Dedifferentiated amniotic fluid mesenchymal stem cell (primary cell): Measurements from ENCODE around the gene ATP9B.

Experiments used
- DNase-seq: peaks from one replicate; pipeline ENCODE4 v3.0.0-alpha.2; 2016; ENCODE audit errors: extremely low spot score

The ATP9B gene

DNA sequence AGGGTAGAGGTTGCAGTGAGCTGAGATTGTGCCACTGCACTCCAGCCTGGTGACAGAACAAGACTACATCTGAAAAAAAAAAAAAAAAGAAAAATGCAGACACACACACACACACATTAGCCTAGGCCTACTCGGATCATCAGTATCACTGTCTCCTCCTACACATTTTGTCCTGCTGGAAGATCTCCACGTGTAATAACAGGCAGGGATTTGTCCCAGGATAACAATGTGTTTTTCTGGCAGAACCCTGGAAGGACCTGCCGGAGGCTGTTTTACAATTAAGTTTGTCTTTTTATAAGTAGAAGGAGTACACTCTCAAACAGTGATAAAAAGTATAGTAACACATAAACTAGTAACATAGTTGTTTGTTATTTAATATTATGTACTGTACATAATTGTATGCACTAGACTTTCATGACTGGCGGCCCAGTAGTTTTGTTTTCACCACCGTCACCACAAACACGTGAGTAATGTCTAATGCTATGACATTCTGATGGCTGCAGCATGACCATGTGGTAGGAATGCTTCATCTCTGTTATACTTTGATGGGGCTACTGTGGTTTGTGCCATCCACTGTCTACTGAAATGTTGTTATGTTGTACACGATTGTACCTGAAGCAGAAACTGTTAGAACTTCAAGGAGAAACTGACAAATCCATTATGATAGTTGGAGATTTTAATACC lies 130.6 kb downstream of the ATP9B start:
- no peak for DNase-seq

GRCh38 chr18:79200546-79201268 lies 131.5 kb downstream of the ATP9B start:
- no peak for DNase-seq

- DNase-seq, result no peak
Observed at GRCh38 chr18:79203017-79203605, 133.9 kb downstream of the ATP9B start.

- no peak for DNase-seq
Observed at GRCh38 chr18:79204889-79205807, 136.0 kb downstream of the ATP9B start.

- no peak for DNase-seq
Observed at GRCh38 chr18:79206444-79206843, 137.2 kb downstream of the ATP9B start.

DNA sequence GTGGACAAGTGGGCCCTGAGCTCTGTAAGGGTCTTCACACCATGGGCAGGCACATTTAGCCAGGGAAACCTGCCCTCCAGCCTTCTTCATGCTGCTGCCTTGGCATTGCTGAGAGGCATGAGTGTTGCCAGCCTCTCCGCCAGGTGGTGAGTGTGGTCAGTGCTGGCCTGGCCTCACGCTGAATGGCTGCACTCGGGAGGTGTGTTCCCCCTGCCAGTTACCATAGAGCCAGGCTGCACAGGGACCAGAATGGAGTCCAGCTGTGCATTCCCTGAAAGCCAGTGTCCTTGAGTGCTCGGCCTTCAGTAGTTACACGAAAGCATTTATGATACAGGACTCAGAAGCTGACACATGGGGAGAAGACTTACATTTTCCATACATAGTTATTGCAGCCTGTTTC lies 139.7 kb downstream of the ATP9B start:
- no peak for DNase-seq

DNA sequence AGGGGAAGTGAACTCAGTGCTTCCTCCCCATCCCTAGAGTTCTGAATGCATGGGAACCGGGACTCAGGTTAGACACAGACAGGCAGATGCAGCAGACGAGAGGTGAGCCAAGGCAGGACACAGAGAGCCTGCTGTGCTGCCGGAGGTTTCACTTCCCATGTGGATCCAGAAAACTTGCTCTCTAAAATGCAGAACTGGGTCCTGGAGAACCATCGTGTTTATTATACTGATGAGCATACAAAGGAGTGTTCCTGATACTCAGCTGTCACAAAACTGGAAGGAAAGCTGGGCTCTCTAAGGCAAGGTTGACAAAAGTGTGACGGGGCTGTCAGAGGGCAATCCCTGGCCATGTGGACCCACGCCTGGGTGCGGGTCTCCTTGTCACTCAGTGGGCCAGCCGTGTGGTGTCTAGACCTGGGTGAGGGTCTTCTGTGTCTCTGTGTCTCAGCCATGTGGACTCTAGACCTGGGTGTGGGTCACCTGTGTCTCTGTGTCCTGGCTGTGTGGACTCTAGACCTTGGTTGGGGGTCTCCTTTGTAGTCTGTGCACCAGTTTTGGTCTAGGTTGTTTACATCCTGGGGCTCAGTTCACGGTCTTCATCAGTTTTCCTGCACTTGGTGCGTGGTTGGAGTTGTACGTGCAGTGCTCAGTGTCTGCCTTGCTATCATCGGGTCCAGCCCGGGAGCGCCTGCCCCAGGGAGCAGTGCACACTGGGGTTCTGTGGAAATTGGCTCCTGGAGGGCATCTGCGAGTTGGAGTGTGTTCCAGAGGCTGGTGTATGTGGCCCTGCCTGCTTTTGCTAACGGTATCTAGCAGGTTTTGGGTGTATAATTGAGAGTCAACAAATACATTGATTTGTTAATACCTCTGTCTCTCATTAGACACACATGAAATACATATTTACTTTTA lies 141.1 kb downstream of the ATP9B start:
- DNase-seq, result no peak

GRCh38 chr18:79211844-79212243 lies 142.7 kb downstream of the ATP9B start:
- DNase-seq, result no peak

- no peak for DNase-seq
Observed at GRCh38 chr18:79214056-79214455, 144.9 kb downstream of the ATP9B start.

GRCh38 chr18:79216176-79216575 lies 147.0 kb downstream of the ATP9B start:
- DNase-seq, result no peak

- DNase-seq, result no peak
Observed at GRCh38 chr18:79217979-79218604, 148.9 kb downstream of the ATP9B start.

- no peak for DNase-seq
Observed at GRCh38 chr18:79218605-79219190, 149.5 kb downstream of the ATP9B start.

GRCh38 chr18:79221136-79221535 lies 151.9 kb downstream of the ATP9B start:
- no peak for DNase-seq

DNA sequence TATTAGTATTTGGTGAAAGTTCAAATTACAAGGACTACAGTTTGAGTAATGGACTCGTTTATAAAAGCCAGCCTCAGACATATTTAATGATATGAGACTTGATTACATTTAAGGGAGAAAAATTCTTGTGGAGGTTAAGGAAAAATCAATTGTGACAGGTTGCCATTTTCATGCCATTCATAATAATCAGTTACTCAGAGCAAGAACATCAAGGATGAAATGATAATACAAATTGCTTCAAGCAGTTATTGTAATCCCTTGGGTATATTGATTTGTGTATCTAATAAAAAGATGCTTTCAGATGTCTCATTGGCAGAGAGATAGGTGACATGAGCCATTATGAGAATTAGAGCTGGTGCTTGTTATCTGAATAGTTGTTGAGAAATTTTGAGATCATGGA lies 153.6 kb downstream of the ATP9B start:
- no peak for DNase-seq

GRCh38 chr18:79223431-79223830 lies 154.2 kb downstream of the ATP9B start:
- no peak for DNase-seq

DNA sequence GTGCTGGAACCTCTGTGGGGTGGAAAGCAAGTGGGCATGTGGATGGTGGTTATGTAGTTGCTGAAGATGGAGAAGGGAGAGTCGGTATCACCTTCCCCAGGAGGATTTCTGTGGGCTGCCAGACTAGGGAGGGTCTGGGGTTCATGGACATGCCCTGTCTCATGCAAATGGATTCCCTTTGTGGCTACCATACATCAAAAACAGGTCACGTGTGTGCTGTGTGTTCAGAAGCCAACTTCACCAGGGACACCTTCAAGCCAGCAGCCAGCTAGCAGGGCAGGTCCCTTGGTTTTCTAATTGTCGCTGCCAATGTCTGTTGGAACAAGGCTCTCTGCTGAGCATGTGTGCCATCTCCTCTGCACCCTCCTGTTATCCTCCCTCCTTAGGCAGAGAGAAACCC lies 155.2 kb downstream of the ATP9B start:
- DNase-seq, result no peak

DNA sequence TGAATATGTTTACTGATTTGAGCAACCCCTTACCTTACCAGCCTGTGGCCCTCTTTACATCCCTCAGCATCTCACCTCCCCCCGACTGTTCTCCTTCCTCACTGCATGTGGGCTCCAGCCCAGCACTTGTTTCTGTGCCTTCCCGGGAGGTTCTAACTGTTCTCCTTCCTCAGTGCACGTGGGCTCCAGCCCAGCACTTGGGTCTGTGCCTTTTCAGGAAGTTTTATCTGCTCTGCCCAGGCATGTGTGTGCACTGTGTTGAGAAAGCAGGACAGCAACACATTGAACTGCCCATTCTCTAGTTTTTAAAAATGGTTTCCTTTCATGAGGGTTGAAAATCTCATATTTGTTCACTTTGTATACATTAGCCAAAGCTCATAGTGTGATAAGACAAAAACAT lies 158.4 kb downstream of the ATP9B start:
- no peak for DNase-seq

DNA sequence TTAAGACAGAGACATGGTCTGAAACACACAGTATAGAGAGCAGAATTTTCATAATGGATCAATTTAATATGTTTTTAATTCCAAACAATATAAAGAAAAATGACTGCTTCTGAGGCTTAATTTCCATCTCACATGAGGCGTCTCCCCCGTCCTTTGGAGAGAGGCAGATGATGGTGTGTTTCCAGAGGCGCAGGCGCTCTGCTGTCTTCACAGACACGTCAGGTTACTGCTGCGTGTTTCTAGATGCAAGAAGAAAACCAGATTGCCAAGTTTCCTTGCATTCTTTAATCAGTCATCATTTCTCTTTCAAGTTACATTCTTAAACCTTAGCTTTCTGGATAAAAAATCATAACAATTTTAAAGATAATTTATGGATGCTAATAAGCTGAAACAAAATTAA lies 160.2 kb downstream of the ATP9B start:
- no peak for DNase-seq

DNA sequence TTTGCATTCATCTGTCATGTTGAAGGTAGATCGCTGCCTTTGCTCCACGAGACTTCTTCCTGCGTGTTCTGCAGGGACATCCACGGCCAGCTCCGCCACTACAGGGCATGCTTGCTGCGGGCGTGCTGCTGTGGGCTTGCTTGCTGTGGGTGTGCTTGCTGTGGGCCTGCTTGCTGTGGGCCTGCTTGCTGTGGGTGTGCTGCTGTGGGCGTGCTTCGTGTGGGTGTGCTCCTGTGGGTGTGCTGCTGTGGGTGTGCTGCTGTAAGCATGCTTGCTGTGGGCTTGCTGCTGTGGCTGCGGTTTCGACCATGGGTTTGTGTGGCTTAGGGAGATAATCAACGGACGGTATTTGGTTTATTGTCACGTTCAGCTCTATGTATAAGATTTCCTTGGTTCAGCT lies 165.2 kb downstream of the ATP9B start:
- DNase-seq, result no peak

DNA sequence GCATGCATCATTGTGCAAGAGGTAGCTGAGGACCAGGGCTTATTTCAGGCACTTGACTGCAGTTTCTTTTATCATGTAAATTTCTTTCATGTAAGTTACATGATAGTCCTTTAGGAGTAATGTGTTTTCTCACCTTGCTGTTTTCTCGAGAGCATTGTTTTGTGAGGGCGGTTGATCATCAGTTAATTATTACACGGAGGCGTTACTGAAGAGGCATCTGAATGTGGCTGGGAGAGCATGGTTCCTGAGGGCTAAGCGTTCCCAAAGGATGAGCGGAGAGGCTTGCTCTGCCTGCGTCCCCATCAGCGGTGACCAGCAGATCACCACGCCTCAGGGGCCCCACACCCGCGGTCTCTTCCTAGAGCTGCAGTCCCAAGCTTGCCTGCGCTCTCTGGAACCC lies 170.4 kb downstream of the ATP9B start:
- no peak for DNase-seq
